MM.1S (cell line): ENCODE data around the gene MYLK.

ENCODE experiments used
- CTCF ChIP-seq: fragments of 300-600 bp; sonication (generic); IDR thresholded peaks from 2 replicates; pipeline ENCODE4 v1.5.1; 2016; ENCODE audit warnings: antibody characterized with exemption, low read length, mixed read lengths
- EZH2 ChIP-seq: fragments of 300-600 bp; sonication (generic); optimal IDR thresholded peaks from 2 replicates; pipeline ENCODE3; 2017; ENCODE audit warnings: low read depth, mild to moderate bottlenecking, antibody characterized with exemption, low read length, mixed read lengths

GRCh38 chr3:123657568-123657967 lies 226.6 kb downstream of the MYLK start:
- TF ChIP-seq CTCF = no peak
- TF ChIP-seq EZH2 = no peak
